CD4-positive, alpha-beta T cell treated with Interleukin-15 for 4 hours (primary cell): Measurements from ENCODE around the gene TBC1D12.
A peak's percentile ranks its signal among the peaks of the same experiment; 100 is the strongest.
"Not testable (repeated sequence)": the region's sequence is repeated elsewhere in the genome, so short reads cannot be mapped to it uniquely, and the experiment has no call there.

Source experiments
- DNase-seq: peaks from one replicate; pipeline ENCODE4 v3.0.0-alpha.2; 2020; ENCODE audit warnings: low spot score

Gene TBC1D12

DNA sequence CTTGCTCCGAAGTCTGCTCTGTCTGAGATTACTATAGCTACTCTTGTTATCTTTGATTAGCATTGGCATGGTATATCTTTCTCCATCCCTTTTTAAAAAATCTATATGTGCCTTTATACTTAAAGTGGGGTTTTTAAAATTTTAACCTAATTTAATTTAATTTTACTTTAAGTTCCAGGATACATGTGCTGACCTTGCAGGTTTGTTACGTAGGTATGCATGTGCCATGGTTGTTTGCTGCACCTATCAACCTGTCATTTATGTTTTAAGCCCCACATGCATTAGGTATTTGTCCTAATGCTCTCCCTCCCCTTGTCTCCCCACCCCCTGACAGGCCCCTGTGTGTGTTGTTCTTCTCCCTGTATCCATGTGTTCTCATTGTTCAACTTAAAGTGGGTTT lies 54.6 kb downstream of the TBC1D12 start:
- no peak for DNase-seq

- DNase-seq = no peak
Measured at GRCh38 chr10:94459385-94459784, 57.0 kb downstream of the TBC1D12 start.

DNA sequence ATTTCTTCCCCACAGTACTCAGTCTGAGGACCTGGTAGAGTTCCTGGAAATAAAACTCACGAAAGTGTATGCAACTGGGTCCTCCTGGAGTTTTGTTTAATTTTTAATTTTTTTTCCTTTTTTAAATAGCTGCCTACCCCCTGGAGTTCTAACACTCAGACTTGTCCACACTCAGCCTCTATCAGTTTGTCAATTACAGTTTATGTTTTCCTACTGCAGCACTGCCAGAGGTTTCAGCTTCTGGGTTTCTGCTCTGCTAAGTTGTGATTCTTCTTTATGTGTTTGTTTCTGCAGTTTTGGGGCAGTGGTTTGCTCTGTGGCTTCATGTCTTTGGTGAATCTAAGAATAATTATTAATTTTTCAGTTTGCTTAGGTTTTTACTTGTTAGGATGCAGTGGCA lies 59.2 kb downstream of the TBC1D12 start:
- no peak for DNase-seq

GRCh38 chr10:94462130-94462529 lies 59.8 kb downstream of the TBC1D12 start:
- DNase-seq = no peak

DNA sequence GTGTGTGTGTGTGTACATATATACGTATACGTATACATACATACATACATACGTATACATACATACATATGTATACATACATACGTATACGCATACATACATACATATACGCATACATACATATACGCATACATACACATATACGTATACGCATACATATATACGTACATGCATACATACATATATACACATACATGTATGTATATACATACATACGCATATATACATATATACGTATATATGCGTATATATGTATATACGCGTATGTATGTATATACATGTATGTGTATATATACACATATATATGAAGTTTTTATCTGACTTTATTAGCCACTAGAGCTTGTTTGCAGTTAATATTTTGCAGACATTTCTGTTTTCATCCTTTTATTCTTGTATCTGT lies 63.3 kb downstream of the TBC1D12 start:
- no peak for DNase-seq

GRCh38 chr10:94481410-94481809 lies 79.1 kb downstream of the TBC1D12 start:
- DNase-seq = no peak

DNA sequence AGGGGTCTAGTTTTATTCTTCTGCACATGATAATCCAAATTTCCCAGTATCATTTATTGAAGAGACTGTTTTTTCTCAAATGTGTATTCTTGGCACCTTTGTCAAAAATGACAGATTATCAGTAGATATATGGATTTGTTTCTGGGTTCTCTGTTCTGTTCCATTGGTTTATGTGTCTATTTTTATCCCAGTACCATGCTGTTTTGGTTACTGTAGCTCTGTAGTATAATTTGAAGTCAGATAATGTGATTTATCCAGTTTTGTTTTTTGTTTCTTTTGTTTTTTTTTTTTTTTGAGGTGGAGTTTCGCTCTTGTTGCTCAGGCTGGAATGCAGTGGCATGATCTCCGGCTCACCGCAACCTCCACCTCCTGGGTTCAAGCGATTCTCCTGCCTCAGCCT lies 81.6 kb downstream of the TBC1D12 start:
- no peak for DNase-seq

DNA sequence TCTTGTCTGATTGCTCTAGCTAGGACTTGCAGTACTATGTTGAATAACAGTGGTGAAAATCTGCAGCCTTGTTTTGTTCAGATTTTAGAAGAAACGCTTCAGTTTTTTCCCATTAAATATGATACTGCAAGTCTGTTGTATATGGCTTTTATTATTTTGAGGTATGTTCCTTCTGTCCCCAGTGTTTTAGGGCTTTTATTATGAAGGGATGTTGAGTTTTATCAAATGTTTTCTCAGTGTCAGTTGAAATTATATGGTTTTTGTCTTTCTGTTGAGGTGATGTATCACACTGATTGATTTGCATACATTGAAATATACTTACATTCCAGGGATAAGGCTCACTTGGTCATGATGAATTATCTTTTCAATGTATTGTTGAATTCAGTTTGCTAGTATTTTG lies 82.8 kb downstream of the TBC1D12 start:
- DNase-seq = no peak

- DNase-seq = no peak
Measured at GRCh38 chr10:94487575-94487974, 85.2 kb downstream of the TBC1D12 start.

GRCh38 chr10:94489107-94489506 lies 86.8 kb downstream of the TBC1D12 start:
- DNase-seq = no peak

- DNase-seq = no peak
Measured at GRCh38 chr10:94489976-94490788, 87.8 kb downstream of the TBC1D12 start.

DNA sequence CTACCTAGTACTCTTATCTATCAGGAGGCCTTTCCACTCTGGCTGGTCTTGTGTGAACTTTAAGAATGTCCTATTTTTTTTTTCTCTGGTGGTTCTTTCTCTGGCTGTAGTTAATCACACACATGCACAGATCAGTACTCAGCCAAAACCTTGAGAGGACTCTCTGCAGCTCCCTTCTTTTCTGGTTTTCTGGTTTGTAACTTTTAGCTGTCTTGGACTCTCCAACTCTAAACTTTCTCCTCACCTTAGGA lies 88.4 kb downstream of the TBC1D12 start:
- no peak for DNase-seq

DNA sequence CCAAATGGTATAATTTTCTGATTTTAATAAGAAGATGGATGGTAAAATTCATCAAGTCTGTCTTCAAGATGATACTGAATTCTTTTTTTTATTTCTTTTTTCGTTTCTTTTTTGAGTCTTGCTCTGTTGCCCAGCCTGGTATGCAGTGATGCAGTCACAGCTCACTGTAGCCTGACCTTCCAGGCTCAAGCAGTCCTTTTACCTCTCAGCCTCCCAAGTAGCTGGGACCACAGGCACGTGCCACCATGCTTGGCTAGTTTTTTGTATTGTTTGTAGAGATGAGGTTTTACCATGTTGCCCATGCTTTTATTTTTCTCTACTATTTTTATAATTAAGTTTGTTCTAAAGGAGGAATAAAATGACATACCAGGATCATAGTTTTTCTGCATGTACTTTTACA lies 91.1 kb downstream of the TBC1D12 start:
- DNase-seq = no peak

GRCh38 chr10:94496010-94496409 lies 93.7 kb downstream of the TBC1D12 start:
- no peak for DNase-seq

DNA sequence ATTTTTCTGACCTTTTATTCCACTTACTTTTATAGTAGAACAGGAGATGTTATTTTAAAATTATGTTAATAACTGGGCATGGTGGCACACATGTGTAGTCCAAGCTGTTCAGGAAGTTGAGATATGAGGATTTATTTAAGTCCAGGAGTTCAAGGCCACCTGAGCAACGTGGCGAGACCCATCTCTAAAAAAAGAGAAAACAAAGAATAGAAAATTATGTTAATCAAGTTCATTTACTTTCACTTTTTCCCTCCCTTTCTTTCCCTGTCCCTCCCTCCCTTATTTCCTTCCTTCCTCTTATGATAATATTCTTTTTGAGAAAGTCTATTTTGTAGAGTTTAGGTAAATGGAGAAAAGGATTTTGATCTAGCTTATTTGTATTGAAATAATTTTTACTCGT lies 94.3 kb downstream of the TBC1D12 start:
- no peak for DNase-seq

- no peak for DNase-seq
Measured at GRCh38 chr10:94500063-94500462, 97.7 kb downstream of the TBC1D12 start.

DNA sequence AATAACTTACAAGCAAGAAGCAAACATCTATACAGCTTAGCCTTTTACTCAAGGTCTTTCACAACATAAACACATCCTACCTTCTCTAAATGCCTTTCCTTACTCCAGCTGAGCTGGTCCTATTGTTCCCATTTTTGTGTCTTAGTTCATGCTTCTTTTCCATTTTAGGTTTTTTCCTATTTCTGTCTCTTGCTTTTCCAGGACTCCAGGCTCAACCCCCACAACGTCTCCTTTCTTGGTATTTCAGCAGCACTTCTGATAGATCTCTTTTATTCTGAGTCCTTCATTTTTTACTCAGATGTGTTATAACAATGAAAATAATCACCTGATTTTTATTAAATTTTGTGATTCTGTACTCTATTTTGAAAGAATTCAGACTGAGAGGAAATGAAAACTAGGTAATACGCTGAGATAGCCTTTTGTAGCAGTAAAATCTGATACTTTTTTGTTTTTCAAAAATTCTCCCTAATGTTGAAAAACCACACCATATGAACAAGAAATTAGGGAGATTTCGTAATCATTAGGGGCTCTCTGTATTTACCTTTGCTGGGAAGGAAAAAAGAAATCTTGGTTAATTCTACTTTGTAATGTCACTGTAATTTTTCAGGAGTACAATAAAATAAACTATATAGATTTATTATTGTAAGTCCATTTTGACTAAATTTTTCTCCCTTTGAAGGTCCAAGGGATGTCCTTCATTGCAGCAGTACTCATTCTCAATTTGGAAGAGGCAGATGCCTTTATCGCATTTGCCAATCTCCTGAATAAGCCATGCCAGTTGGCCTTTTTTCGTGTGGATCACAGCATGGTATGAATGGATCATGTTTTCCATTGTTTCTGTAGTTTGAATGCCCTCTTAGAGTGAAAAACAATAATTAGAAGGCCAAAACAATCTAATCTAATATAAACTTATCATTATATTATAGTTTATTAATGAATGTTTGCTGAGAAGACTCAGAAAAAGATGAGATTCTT lies 119.2 kb downstream of the TBC1D12 start:
- DNase-seq = no peak

DNA sequence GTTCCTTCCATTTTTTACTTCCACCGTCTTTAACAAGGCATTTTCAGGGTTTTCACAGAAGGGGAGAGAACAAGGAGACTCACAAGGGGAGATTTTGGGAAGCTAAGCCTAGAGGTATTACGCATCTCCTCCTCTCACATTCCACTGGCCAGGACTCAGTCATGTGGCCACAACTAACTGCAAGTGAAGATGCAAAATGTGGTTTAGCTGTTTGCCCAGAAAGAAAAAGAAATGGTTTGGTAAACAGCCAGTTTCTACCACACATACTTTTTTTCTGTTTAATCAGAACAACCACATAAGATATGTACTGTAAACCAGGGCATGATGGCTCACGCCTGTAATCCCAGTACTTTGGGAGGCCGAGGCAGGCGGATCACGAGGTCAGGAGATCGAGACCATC lies 121.8 kb downstream of the TBC1D12 start:
- no peak for DNase-seq

GRCh38 chr10:94524711-94525110 lies 122.4 kb downstream of the TBC1D12 start:
- no peak for DNase-seq

- DNase-seq = not testable (repeated sequence)
Measured at GRCh38 chr10:94531550-94531949, 129.2 kb downstream of the TBC1D12 start.

DNA sequence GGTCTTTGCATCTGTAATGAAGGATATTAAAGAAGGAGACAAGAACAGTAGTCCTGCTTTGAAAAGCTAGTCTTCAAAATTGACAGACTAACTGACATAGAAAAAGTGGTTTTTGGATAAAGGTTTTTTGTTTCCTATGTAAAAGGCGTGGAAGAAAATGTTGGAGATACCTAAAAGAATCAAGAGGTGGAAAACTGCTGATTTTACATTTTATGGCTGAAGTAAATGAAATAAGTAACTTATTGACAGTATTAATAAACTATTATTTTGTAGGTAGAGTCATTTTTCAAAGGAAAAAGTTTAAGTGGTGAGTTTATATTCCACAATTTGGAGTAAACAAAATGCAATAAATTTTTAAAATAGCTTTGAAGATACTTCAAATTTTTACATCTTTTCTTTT lies 130.7 kb downstream of the TBC1D12 start:
- no peak for DNase-seq

DNA sequence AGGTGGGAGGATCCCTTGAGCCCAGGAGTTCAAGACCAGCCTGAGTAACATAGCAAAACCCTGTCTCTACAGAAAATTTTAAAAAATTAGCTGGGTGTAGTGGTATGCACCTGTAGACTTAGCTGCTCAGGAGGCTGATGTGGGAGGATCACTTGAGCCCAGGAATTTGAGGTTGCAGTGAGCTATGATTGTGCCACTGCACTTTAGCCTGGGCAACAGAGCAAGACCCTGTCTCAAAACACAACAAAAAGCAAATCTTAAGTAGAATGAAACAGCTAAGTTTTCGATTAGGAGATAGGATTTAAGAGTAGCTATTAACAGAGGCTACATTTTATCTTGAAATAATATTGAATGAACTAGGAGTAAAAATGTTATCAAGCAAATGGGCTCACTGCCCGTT lies 139.9 kb downstream of the TBC1D12 start:
- DNase-seq = not testable (repeated sequence)

DNA sequence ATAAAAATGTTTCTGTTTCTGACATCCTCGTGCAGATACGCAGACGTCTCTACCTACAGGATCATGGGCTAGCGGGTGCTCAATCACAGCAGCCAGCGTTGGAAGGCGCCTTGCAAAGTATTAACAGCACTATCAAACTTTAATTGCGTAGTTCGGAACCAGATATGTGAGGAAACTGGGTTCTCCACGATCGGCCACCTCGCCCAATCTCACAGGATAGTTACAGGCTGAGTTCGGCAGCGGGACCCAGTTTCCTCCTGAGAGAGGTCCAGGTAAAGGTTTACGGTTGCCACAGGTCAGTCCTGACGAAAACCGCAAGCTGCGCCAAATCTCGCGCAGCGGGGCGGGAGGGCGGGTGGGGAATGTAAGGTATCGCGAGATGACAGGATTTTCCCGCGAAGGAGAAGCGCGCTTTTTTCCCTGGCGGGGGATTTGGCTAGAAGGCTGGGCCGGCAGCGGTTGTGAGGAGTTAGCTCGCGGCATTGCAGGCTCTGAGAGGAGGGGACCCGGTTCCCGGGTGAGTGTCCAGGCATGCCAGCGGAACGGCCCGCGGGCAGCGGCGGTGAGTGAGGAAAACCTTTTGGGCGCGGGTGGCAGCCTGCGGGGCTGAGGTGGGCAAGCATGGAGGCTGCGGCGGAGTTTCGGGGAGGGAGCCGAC lies 143.2 kb downstream of the TBC1D12 start, which contains the start of gene HELLS:
TSS of gene HELLS (plus strand) at position 398 of the 658 bp plus-strand sequence. CDS start at position 532, 134 bp downstream.
- peak; percentile 71 for DNase-seq
